ENCODE measurements around the gene COX8A. TPM values are rescaled to one million over a fixed set of nuclear protein-coding genes. Genes with fewer than 3 reads are reported as not detected.

COX8A gene
- total and polyA plus RNA-seq, 2 of the 13 experiments (the other 11 are each of a cell fraction or from before 2014, with no cell fraction given), result 202 to 406 TPM

- TF ChIP-seq, protein P1, sequence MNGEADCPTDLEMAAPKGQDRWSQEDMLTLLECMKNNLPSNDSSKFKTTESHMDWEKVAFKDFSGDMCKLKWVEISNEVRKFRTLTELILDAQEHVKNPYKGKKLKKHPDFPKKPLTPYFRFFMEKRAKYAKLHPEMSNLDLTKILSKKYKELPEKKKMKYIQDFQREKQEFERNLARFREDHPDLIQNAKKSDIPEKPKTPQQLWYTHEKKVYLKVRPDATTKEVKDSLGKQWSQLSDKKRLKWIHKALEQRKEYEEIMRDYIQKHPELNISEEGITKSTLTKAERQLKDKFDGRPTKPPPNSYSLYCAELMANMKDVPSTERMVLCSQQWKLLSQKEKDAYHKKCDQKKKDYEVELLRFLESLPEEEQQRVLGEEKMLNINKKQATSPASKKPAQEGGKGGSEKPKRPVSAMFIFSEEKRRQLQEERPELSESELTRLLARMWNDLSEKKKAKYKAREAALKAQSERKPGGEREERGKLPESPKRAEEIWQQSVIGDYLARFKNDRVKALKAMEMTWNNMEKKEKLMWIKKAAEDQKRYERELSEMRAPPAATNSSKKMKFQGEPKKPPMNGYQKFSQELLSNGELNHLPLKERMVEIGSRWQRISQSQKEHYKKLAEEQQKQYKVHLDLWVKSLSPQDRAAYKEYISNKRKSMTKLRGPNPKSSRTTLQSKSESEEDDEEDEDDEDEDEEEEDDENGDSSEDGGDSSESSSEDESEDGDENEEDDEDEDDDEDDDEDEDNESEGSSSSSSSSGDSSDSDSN (CRISPR knock-in tag; IDR thresholded peaks at IDR 0.05), result no peak
- TF ChIP-seq FLYWCH1 (CRISPR knock-in tag; IDR thresholded peaks at IDR 0.05) (no peak), MXD1 (CRISPR knock-in tag; IDR thresholded peaks at IDR 0.05) (no peak), ZNF558 (CRISPR knock-in tag; IDR thresholded peaks at IDR 0.05; ENCODE audit: borderline replicate concordance) (no peak), MAFF (IDR thresholded peaks at IDR 0.05; ENCODE audit: low read depth, low read length) (no peak)
- TF ChIP-seq, protein P2, sequence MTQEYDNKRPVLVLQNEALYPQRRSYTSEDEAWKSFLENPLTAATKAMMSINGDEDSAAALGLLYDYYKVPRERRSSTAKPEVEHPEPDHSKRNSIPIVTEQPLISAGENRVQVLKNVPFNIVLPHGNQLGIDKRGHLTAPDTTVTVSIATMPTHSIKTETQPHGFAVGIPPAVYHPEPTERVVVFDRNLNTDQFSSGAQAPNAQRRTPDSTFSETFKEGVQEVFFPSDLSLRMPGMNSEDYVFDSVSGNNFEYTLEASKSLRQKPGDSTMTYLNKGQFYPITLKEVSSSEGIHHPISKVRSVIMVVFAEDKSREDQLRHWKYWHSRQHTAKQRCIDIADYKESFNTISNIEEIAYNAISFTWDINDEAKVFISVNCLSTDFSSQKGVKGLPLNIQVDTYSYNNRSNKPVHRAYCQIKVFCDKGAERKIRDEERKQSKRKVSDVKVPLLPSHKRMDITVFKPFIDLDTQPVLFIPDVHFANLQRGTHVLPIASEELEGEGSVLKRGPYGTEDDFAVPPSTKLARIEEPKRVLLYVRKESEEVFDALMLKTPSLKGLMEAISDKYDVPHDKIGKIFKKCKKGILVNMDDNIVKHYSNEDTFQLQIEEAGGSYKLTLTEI (CRISPR knock-in tag; conservative IDR thresholded peaks at IDR 0.05), result no peak
Measured at GRCh38 chr11:63931876-63932275, 42.5 kb upstream of the COX8A start (continued).

DNA sequence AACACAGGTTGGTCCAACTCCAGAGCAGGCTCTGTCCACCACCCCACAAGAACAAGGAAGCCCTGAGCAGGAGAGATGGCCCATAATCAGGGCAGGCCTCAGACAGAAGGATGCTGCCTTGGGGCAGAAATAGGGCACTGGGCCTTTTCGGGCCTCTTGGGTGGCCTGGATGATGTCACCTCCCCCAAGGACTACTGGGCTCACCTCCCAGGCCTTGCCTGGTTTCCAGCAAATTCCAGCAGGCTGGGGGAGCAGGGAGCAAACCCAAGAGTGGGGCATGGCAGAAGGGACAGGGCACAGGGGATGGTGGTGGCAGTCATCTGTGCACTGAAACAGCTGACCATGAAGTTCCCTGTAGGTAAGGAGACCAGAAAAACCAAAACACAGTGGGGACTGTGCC lies 41.0 kb upstream of the COX8A start:
- H3K27ac ChIP-seq (ENCODE audit: extremely low read length, insufficient read depth, low read length), result no peak overlapping the region
- BruUV-seq (replicated peaks), result no TSS peak
- no peaks in the 10 kb centered on the region for H3K36me3 ChIP-seq (replicated peaks in 1 of 2; ENCODE audit: control insufficient read depth in 1 of 2, insufficient read depth in 2 of 2, low read length in 2 of 2)
- H3K4me3 ChIP-seq (replicated peaks in 1 of 3; ENCODE audit: insufficient read depth in 1 of 3, low read depth in 2 of 3, low read length in 3 of 3), result no peak overlapping the region
- no peak overlapping the region for H3K4me2 ChIP-seq (ENCODE audit: low read depth, low read length)
- TF ChIP-seq ETV5 (CRISPR knock-in tag; IDR thresholded peaks at IDR 0.05; ENCODE audit: borderline replicate concordance), result no peak
- no peak for TF ChIP-seq MZF1 (CRISPR knock-in tag; IDR thresholded peaks at IDR 0.05; ENCODE audit: borderline replicate concordance)
- no peak for TF ChIP-seq ZNF350 (CRISPR knock-in tag; IDR thresholded peaks at IDR 0.05; ENCODE audit: borderline replicate concordance, low read depth)
- TF ChIP-seq ZBTB7A (CRISPR knock-in tag; IDR thresholded peaks at IDR 0.05), result no peak
- TF ChIP-seq NFIC (IDR thresholded peaks at IDR 0.05; ENCODE audit: low read length), result no peak
- TF ChIP-seq ZNF414 (CRISPR knock-in tag; IDR thresholded peaks at IDR 0.05), result no peak
- TF ChIP-seq ZNF3 (CRISPR knock-in tag; IDR thresholded peaks at IDR 0.05), result no peak
- no peak for TF ChIP-seq EHMT2 (IDR thresholded peaks at IDR 0.05; ENCODE audit: borderline replicate concordance, low read depth, low read length)
- no peak for TF ChIP-seq HNRNPUL1 (IDR thresholded peaks at IDR 0.05; ENCODE audit: low read depth, low read length)
- TF ChIP-seq CREB1 (IDR thresholded peaks at IDR 0.05), result no peak
- TF ChIP-seq CREB1 (CRISPR knock-in tag; IDR thresholded peaks at IDR 0.05), result no peak
- no peak for TF ChIP-seq SRSF1 (optimal IDR thresholded peaks at IDR 0.05; ENCODE audit: low read depth, low read length)
- no peak for TF ChIP-seq NONO (IDR thresholded peaks at IDR 0.05)
- no peak for TF ChIP-seq NONO (CRISPR knock-in tag; conservative IDR thresholded peaks at IDR 0.05)
- TF ChIP-seq ZFP36L2 (CRISPR knock-in tag; IDR thresholded peaks at IDR 0.05), result no peak
- TF ChIP-seq ZNF816 (CRISPR knock-in tag; IDR thresholded peaks at IDR 0.05; ENCODE audit: borderline replicate concordance), result no peak
- no peaks in the 10 kb centered on the region for H3K9me3 ChIP-seq (ENCODE audit: low read length)
- ChIA-PET POLR2A (no interaction called here), CTCF (ENCODE audit: low intra/inter-chr PET ratio, low total read pairs) (no interaction called here)
- ATAC-seq (no peak), FAIRE-seq (no peak), DNase-seq (ENCODE audit: low spot score) (no peak)
- peaks cover 34% of the 10 kb centered on the region for H3K4me1 ChIP-seq (ENCODE audit: insufficient read depth, low read length)
- H3K9ac ChIP-seq (ENCODE audit: insufficient read depth, low read depth, low read length), result no peak overlapping the region
- in situ Hi-C loops (cut with HindIII; ENCODE audit: extremely low pct_ligation_motif_present, low pct_unique_long_range_greater_than_20kb) (no loop called here), intact Hi-C loops (cut with micrococcal nuclease; ENCODE audit: unreplicated experiment) (no loop called here)
- WGBS (ENCODE audit: low lambda C conversion rate), result 40% methylated on average over 1 of the region's 1 CpG
- no peak overlapping the region for H2AFZ ChIP-seq (ENCODE audit: low read length)
- H4K20me1 ChIP-seq (ENCODE audit: insufficient read depth, low read length), result no peaks in the 10 kb centered on the region
- no peaks in the 10 kb centered on the region for H3K79me2 ChIP-seq (ENCODE audit: insufficient read depth, low read length)
- H3K27me3 ChIP-seq (ENCODE audit: control insufficient read depth in 1 of 2, insufficient read depth in 2 of 2, low read length in 2 of 2), result no peaks in the 10 kb centered on the region; a peak in 1 of 5 replicates

All from HepG2 (cell line).